ENCODE results near the gene HOMER1.
A peak's percentile ranks its signal among the peaks of the same experiment; 100 is the strongest.

Gene HOMER1

GRCh38 chr5:79488775-79489174 is 25.2 kb downstream of the HOMER1 start:
- Histone ChIP-seq H3K36me3 (ENCODE audit: insufficient read depth, low read length) (no peaks in the 10 kb centered on the region), H3K27ac (no peak overlapping the region), H3K9ac (ENCODE audit: insufficient read length) (no peak overlapping the region), H3K4me3 (no peak overlapping the region), H3K9me3 (ENCODE audit: low read depth, low read length) (no peaks in the 10 kb centered on the region)
- no peak for DNase-seq (ENCODE audit: low read depth, low spot score)
- TF ChIP-seq POLR2AphosphoS5 (IDR thresholded peaks at IDR 0.05; ENCODE audit: borderline replicate concordance, low read depth, low read length): no peak
- no peak for TF ChIP-seq FOXP2 (optimal IDR thresholded peaks at IDR 0.05; ENCODE audit: control extremely low read depth, extremely low read length, insufficient read depth)
- TF ChIP-seq EZH2 (IDR thresholded peaks at IDR 0.05): no peak

DNA sequence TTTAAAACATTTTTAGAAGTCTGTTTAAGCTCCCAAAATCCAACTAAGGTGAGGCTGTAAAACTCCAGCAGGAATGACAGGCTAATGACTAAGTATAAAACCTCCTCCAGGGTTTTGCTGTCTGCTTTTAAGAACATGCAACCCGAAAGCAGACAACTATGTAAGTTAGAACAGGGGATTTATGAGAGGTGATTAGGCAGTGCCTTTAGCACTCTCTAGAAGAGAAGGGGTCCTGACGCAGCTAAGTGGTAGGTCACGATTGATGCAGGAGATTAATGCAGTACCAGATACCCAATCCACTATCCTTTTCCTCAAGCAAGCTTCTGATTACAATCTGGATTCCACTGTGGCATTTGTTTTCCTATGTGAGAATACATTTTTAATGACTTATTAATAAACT is 25.9 kb downstream of the HOMER1 start:
- no peak for DNase-seq (ENCODE audit: low read depth, low spot score)
- Histone ChIP-seq H3K36me3 (ENCODE audit: insufficient read depth, low read length) (no peaks in the 10 kb centered on the region), H3K9ac (ENCODE audit: insufficient read length) (no peak overlapping the region), H3K27ac (no peak overlapping the region), H3K9me3 (ENCODE audit: low read depth, low read length) (no peaks in the 10 kb centered on the region), H3K4me3 (no peak overlapping the region)
- no peak for TF ChIP-seq FOXP2 (optimal IDR thresholded peaks at IDR 0.05; ENCODE audit: control extremely low read depth, extremely low read length, insufficient read depth)
- no peak for TF ChIP-seq EZH2 (IDR thresholded peaks at IDR 0.05)
- TF ChIP-seq POLR2AphosphoS5 (IDR thresholded peaks at IDR 0.05; ENCODE audit: borderline replicate concordance, low read depth, low read length): no peak

- H3K9me3 ChIP-seq (ENCODE audit: low read depth, low read length): no peaks in the 10 kb centered on the region
- peaks cover 1% of the 10 kb centered on the region; the same call in 1 of the 2 replicates for H3K36me3 ChIP-seq (ENCODE audit: insufficient read depth, low read length)
- TF ChIP-seq FOXP2 (optimal IDR thresholded peaks at IDR 0.05; ENCODE audit: control extremely low read depth, extremely low read length, insufficient read depth) (no peak), POLR2AphosphoS5 (IDR thresholded peaks at IDR 0.05; ENCODE audit: borderline replicate concordance, low read depth, low read length) (no peak), EZH2 (IDR thresholded peaks at IDR 0.05) (no peak)
- H3K27ac ChIP-seq: no peak overlapping the region
- H3K9ac ChIP-seq (ENCODE audit: insufficient read length): no peak overlapping the region
- no peak for DNase-seq (ENCODE audit: low read depth, low spot score)
- H3K4me3 ChIP-seq: no peak overlapping the region
Observed at GRCh38 chr5:79487251-79487650, 26.7 kb downstream of the HOMER1 start.

DNA sequence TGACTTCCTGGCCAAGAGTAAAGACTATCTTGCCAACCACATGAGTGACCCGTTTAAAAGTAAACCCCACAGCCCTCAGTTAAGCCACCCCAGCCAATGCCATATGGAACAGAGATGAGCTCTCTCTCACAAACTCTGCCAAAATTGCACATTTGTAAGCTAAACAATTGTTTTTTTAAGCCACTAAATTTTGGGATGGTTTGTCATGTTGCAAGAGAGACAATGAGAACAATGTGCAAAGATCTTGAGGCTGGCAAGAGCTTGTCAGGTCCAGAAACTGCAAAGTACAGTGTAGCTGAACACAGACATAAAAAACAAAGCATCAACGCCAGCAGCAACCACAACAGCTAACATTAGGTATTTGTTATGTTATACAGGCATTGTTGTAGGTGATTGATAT is 27.8 kb downstream of the HOMER1 start:
- no peak overlapping the region for H3K9ac ChIP-seq (ENCODE audit: insufficient read length)
- peaks cover 3% of the 10 kb centered on the region; the same call in 1 of the 2 replicates for H3K36me3 ChIP-seq (ENCODE audit: insufficient read depth, low read length)
- H3K4me3 ChIP-seq: no peak overlapping the region
- H3K9me3 ChIP-seq (ENCODE audit: low read depth, low read length): no peaks in the 10 kb centered on the region
- no peak for TF ChIP-seq FOXP2 (optimal IDR thresholded peaks at IDR 0.05; ENCODE audit: control extremely low read depth, extremely low read length, insufficient read depth)
- no peak for TF ChIP-seq EZH2 (IDR thresholded peaks at IDR 0.05)
- TF ChIP-seq POLR2AphosphoS5 (IDR thresholded peaks at IDR 0.05; ENCODE audit: borderline replicate concordance, low read depth, low read length): no peak
- DNase-seq (ENCODE audit: low read depth, low spot score): no peak
- no peak overlapping the region for H3K27ac ChIP-seq

- Histone ChIP-seq H3K9me3 (ENCODE audit: low read depth, low read length) (no peaks in the 10 kb centered on the region), H3K27ac (no peak overlapping the region), H3K36me3 (ENCODE audit: insufficient read depth, low read length) (peaks cover 3% of the 10 kb centered on the region; the same call in 1 of the 2 replicates), H3K9ac (ENCODE audit: insufficient read length) (no peak overlapping the region), H3K4me3 (no peak overlapping the region)
- TF ChIP-seq FOXP2 (optimal IDR thresholded peaks at IDR 0.05; ENCODE audit: control extremely low read depth, extremely low read length, insufficient read depth) (no peak), EZH2 (IDR thresholded peaks at IDR 0.05) (no peak), POLR2AphosphoS5 (IDR thresholded peaks at IDR 0.05; ENCODE audit: borderline replicate concordance, low read depth, low read length) (no peak)
- no peak for DNase-seq (ENCODE audit: low read depth, low spot score)
Observed at GRCh38 chr5:79484731-79485130, 29.2 kb downstream of the HOMER1 start.

GRCh38 chr5:79481574-79481973 is 32.4 kb downstream of the HOMER1 start:
- TF ChIP-seq POLR2AphosphoS5 (IDR thresholded peaks at IDR 0.05; ENCODE audit: borderline replicate concordance, low read depth, low read length) (no peak), FOXP2 (optimal IDR thresholded peaks at IDR 0.05; ENCODE audit: control extremely low read depth, extremely low read length, insufficient read depth) (no peak), EZH2 (IDR thresholded peaks at IDR 0.05) (no peak)
- H3K9ac ChIP-seq (ENCODE audit: insufficient read length): no peak overlapping the region
- no peak for DNase-seq (ENCODE audit: low read depth, low spot score)

GRCh38 chr5:79480991-79481390 is 32.9 kb downstream of the HOMER1 start:
- Histone ChIP-seq H3K9ac (ENCODE audit: insufficient read length) (no peak overlapping the region), H3K9me3 (ENCODE audit: low read depth, low read length) (no peaks in the 10 kb centered on the region), H3K36me3 (ENCODE audit: insufficient read depth, low read length) (peaks cover 3% of the 10 kb centered on the region; the same call in 1 of the 2 replicates), H3K27ac (no peak overlapping the region), H3K4me3 (no peak overlapping the region)
- TF ChIP-seq POLR2AphosphoS5 (IDR thresholded peaks at IDR 0.05; ENCODE audit: borderline replicate concordance, low read depth, low read length): no peak
- no peak for TF ChIP-seq FOXP2 (optimal IDR thresholded peaks at IDR 0.05; ENCODE audit: control extremely low read depth, extremely low read length, insufficient read depth)
- TF ChIP-seq EZH2 (IDR thresholded peaks at IDR 0.05): no peak
- no peak for DNase-seq (ENCODE audit: low read depth, low spot score)

More at GRCh38 chr5:79481574-79481973, 32.4 kb downstream of the HOMER1 start:
- Histone ChIP-seq H3K4me3 (no peak overlapping the region), H3K9me3 (ENCODE audit: low read depth, low read length) (no peaks in the 10 kb centered on the region), H3K36me3 (ENCODE audit: insufficient read depth, low read length) (peaks cover 3% of the 10 kb centered on the region; the same call in 1 of the 2 replicates), H3K27ac (no peak overlapping the region)

DNA sequence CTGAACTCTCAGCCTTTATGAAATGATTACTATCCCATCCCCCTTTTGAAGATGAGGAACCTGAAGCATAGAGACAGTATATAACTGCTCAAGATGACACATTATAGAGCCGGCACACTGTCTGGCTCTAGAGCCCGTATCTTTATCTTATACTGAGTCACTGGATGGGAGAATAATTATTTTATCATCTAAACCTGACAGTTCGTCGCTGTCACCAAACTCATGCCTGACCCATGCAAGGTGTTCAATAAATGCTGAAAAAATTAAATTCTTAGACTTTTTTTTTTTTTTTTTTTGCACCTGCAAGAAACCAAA is 38.8 kb downstream of the HOMER1 start:
- Histone ChIP-seq H3K9me3 (ENCODE audit: low read depth, low read length) (no peaks in the 10 kb centered on the region), H3K36me3 (ENCODE audit: insufficient read depth, low read length) (no peaks in the 10 kb centered on the region), H3K27ac (peak overlapping the region; percentile 92), H3K9ac (ENCODE audit: insufficient read length) (no peak overlapping the region), H3K4me3 (peak overlapping the region; percentile 61)
- DNase-seq (ENCODE audit: low read depth, low spot score): no peak
- TF ChIP-seq EZH2 (IDR thresholded peaks at IDR 0.05): no peak
- no peak for TF ChIP-seq FOXP2 (optimal IDR thresholded peaks at IDR 0.05; ENCODE audit: control extremely low read depth, extremely low read length, insufficient read depth)
- TF ChIP-seq POLR2AphosphoS5 (IDR thresholded peaks at IDR 0.05; ENCODE audit: borderline replicate concordance, low read depth, low read length): no peak
